CD1c-positive myeloid dendritic cell (primary cell): Measurements from ENCODE around the gene SFMBT2.

Source experiments
- DNase-seq: peaks from one replicate; pipeline ENCODE4 v3.0.0-alpha.2; 2016; ENCODE audit errors: extremely low spot score

Gene SFMBT2

GRCh38 chr10:7136016-7136415, 274.8 kb downstream of the SFMBT2 start:
- DNase-seq, result no peak

GRCh38 chr10:7135188-7135587, 275.6 kb downstream of the SFMBT2 start:
- DNase-seq, result no peak

- no peak for DNase-seq
Observed at GRCh38 chr10:7134448-7134847, 276.4 kb downstream of the SFMBT2 start.

GRCh38 chr10:7133958-7134357, 276.9 kb downstream of the SFMBT2 start:
- no peak for DNase-seq

- no peak for DNase-seq
Observed at GRCh38 chr10:7133278-7133677, 277.6 kb downstream of the SFMBT2 start.

- peak; percentile 13 for DNase-seq
Observed at GRCh38 chr10:7130191-7130911, 280.5 kb downstream of the SFMBT2 start.

GRCh38 chr10:7123774-7124173, 287.1 kb downstream of the SFMBT2 start:
- DNase-seq, result no peak

GRCh38 chr10:7122561-7122960, 288.3 kb downstream of the SFMBT2 start:
- no peak for DNase-seq

GRCh38 chr10:7121154-7121797, 289.6 kb downstream of the SFMBT2 start:
- peak; percentile 76 for DNase-seq

GRCh38 chr10:7119325-7120015, 291.4 kb downstream of the SFMBT2 start:
- no peak for DNase-seq

GRCh38 chr10:7117806-7118674, 292.8 kb downstream of the SFMBT2 start:
- DNase-seq, result no peak

GRCh38 chr10:7117177-7117799, 293.5 kb downstream of the SFMBT2 start:
- no peak for DNase-seq

GRCh38 chr10:7111561-7111960, 299.3 kb downstream of the SFMBT2 start:
- peak; percentile 20 for DNase-seq

- DNase-seq, result no peak
Observed at GRCh38 chr10:7111089-7111488, 299.7 kb downstream of the SFMBT2 start.
